GM12874 (cell line): Measurements from ENCODE around the gene HLA-DRA.

ENCODE experiments used
- TF ChIP-seq, protein P1 (sequence below): IDR thresholded peaks from 2 replicates; pipeline ENCODE4 v1.5.1; 2011; ENCODE audit warnings: low read depth, mild to moderate bottlenecking, control low read depth, low read length, moderate library complexity; ENCODE audit not compliant: insufficient read depth

The HLA-DRA gene

DNA sequence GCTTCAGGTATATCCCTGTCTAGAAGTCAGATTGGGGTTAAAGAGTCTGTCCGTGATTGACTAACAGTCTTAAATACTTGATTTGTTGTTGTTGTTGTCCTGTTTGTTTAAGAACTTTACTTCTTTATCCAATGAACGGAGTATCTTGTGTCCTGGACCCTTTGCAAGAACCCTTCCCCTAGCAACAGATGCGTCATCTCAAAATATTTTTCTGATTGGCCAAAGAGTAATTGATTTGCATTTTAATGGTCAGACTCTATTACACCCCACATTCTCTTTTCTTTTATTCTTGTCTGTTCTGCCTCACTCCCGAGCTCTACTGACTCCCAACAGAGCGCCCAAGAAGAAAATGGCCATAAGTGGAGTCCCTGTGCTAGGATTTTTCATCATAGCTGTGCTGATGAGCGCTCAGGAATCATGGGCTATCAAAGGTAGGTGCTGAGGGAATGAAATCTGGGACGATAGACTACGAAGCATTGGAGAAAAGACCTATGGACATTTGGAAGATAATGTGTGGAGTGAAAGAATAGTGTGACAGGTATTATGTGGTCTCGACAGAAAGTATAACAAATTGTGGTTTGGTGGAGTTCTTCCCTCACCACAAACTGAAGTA lies at the start of gene HLA-DRA:
Gene HLA-DRA (plus strand): TSS at position 286 of the 613 bp plus-strand sequence. CDS start 64 bp downstream, at position 350.
- TF ChIP-seq, protein P1, sequence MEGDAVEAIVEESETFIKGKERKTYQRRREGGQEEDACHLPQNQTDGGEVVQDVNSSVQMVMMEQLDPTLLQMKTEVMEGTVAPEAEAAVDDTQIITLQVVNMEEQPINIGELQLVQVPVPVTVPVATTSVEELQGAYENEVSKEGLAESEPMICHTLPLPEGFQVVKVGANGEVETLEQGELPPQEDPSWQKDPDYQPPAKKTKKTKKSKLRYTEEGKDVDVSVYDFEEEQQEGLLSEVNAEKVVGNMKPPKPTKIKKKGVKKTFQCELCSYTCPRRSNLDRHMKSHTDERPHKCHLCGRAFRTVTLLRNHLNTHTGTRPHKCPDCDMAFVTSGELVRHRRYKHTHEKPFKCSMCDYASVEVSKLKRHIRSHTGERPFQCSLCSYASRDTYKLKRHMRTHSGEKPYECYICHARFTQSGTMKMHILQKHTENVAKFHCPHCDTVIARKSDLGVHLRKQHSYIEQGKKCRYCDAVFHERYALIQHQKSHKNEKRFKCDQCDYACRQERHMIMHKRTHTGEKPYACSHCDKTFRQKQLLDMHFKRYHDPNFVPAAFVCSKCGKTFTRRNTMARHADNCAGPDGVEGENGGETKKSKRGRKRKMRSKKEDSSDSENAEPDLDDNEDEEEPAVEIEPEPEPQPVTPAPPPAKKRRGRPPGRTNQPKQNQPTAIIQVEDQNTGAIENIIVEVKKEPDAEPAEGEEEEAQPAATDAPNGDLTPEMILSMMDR = no peak

GRCh38 chr6:32391505-32391904 lies 48.2 kb upstream of the HLA-DRA start:
- TF ChIP-seq, protein P1 = no peak

- TF ChIP-seq, protein P1 = no peak
These were observed 45.8 kb upstream of the HLA-DRA start for GRCh38 chr6:32393665-32394420.

DNA sequence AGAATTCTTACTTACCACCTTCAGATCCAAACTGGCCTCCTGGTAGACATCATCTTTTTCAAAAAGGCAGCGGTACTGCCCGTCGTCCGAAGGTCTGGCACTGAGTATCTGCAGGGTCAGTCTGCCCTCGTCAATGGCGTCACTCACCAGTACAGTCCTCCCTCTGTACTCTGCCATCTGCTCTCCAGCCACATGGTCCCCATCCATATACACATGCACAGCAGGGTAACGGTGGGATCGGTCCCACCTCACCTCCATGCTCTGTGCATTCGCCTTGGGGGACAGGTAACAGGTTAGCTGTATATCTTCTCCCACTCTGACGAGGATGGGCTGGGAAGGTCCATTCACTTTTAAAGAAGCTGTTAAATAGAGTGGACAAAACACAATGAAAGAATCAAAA lies 43.7 kb upstream of the HLA-DRA start:
- TF ChIP-seq, protein P1 = no peak

- TF ChIP-seq, protein P1 = no peak
These were observed 42.3 kb upstream of the HLA-DRA start for GRCh38 chr6:32397252-32397920.

DNA sequence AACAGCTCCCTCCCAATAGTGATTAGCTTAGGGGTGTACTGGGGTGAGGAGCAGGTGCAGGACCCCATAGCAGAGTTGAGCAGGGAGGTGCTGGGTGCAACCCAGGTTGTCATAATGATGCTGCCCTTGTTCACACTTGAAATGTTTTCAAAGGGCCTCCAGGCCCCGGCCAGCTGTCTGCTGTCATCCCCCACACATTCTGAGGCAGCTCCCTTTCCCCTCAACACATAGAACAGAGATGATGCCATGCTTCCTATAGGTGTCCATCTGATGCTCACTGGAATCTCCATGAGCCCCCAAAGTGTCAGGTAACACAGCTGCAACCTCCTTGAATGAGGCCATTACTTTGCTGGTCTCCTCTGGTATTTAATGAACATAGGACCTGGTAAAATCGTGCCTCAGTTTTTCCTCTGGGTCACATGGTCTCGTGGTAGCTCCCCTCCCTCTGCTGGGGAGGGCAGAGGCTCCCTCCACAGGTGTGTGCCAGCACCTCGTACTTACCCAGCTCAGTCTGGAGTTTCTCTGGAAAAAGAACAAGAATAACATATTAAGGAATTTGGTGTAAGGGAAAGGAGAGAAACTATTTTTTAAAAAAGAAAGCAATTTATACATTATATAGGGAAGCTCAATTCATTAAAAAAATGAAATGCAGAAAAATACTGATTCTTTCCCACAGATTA lies 38.3 kb upstream of the HLA-DRA start:
- TF ChIP-seq, protein P1 = no peak

GRCh38 chr6:32402812-32403211 lies 36.9 kb upstream of the HLA-DRA start:
- TF ChIP-seq, protein P1 = no peak
